ENCODE measurements around the gene ENTPD1.

DNA sequence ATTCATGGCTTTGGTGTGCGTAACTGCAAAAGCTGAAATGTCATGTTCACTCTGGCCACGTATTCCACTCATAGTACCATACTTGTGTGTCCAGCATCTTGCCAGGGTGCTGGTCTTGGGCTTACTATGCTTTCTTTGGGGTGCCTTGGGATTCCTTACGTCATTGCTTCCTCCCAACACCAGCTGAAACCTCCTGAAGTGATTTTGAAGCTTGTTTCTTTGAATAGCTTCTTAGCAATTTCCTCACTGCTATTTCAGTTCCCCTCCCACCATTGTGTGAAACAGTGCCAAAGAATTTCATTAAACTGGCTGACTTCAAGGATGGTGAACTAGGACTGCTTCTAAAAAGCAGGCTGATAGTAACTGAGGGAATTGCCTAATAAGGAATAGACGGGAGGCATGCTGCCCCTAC lies 36.9 kb downstream of the ENTPD1 start:
- TF ChIP-seq CTCF (IDR thresholded peaks at IDR 0.05) = no peak
- TF ChIP-seq POLR2A (IDR thresholded peaks at IDR 0.05) = no peak

All from adrenal gland (tissue), 5 donors.